Adrenal gland (tissue), 12 donors: ENCODE data around the gene FAAP100. TPM values are rescaled to one million over a fixed set of nuclear protein-coding genes. Genes with fewer than 3 reads are reported as not detected.

Experiments
- DNase-seq, 7 donors: peaks; one replicate each; pipeline ENCODE4 v3.0.0-alpha.2; 2019 to 2020
- H3K27ac ChIP-seq, 5 donors: fragments of 200-600 bp; sonication (generic) in 4 of 5; 1 replicate in 3 of 5; 2 replicates in 2 of 5; pipeline versions ENCODE4 v1.5.1 to v1.8.0; 2016 to 2020; ENCODE audit warnings: mild to moderate bottlenecking in 1 of 5
- H3K27me3 ChIP-seq: fragments of 200-600 bp; 2 replicates; pipeline ENCODE4 v1.8.0; 2021
- H3K36me3 ChIP-seq, 2 donors: fragments of 200-600 bp; replicated peaks in 1 of 2; 1 replicate in 1 of 2; 2 replicates in 1 of 2; pipeline versions ENCODE4 v1.5.1 to v1.8.0; 2018 to 2022
- H3K4me1 ChIP-seq, 2 donors: fragments of 200-600 bp; replicated peaks in 1 of 2; 1 replicate in 1 of 2; 2 replicates in 1 of 2; pipeline versions ENCODE4 v1.5.1 to v1.8.0; 2018 to 2021
- H3K4me3 ChIP-seq, 4 donors: fragments of 200-600 bp; sonication (generic) in 3 of 4; one replicate each; pipeline ENCODE4 v1.5.1; 2016 to 2018
- H3K9me3 ChIP-seq, 3 donors: fragments of 200-600 bp; sonication (generic) in 1 of 3; replicated peaks in 1 of 3; 1 replicate in 2 of 3; 2 replicates in 1 of 3; pipeline versions ENCODE4 v1.5.1 to v1.8.0; 2016 to 2021
- CTCF ChIP-seq, 6 experiments: fragments of 450-650 bp in 4 of 6; fragments of 200-600 bp in 2 of 6; sonication (generic) in 1 of 6; IDR thresholded peaks; 1 replicate in 5 of 6; 2 replicates in 1 of 6; pipeline versions ENCODE4 v1.5.1 to v1.8.0; 2016 to 2021; ENCODE audit warnings: antibody characterized with exemption in 6 of 6, mild to moderate bottlenecking in 2 of 6, moderate library complexity in 1 of 6
- POLR2A ChIP-seq, 2 donors: fragments of 450-650 bp; IDR thresholded peaks; one replicate each; pipeline ENCODE4 v1.6.1; 2017; ENCODE audit warnings: antibody characterized with exemption in 2 of 2, mild to moderate bottlenecking in 2 of 2, moderate library complexity in 1 of 2
- WGBS, 4 donors: extraction: QIAGEN DNeasy Blood & Tissue Kit in 2 of 4; methylation state at CpG; one replicate each; pipeline versions ENCODE4 v1.1.5 to v1.1.7; 2013 to 2017; 5-methylcytosine and 5-hydroxymethylcytosine counted together
- intact Hi-C, 2 donors: fragments of 100-400 bp; cut with DNase I; formaldehyde crosslinking; loops; one replicate each; pipeline versions ENCODE4 v1.14.1 to v1.15.0; 2022 to 2023
- polyA plus RNA-seq, 3 donors: library from polyadenylated mRNA; stranded (reverse); fragments of 200-250 nt in 2 of 3; fragments of 350-450 nt in 1 of 3; fragmentation: Illumina TruSeq in 1 of 3; extraction: RNeasy Lipid Tissue Mini Kit (QIAGEN cat#74804) in 1 of 3; gene quantifications; one replicate each; pipeline ENCODE4 v1.2.3, GENCODE V29; 2013 to 2014
- total RNA-seq, 9 donors: library from RNA; depleted of rRNA in 4 of 9; stranded (reverse); fragments of >200 nt in 4 of 9; fragments of 120-200 nt in 1 of 9; fragmentation: NEBNext Ultra II Directional in 1 of 9; extraction: Animal tissue kit (Norgen Biotek cat#: 25700) in 1 of 9; gene quantifications; one replicate each; pipeline versions ENCODE4 v1.1.0 to v1.2.4, GENCODE V29; 2013 to 2023
- donor health status: healthy with polysubstance abuse.
- donor health status: Bipolar disorder and iron deficiency.
- donor health status: DM: yes; HTN: yes; CAD: no.
- donor health status: DM: no; HTN: no; CAD: no.
- donor health status: DM: no; HTN: no; CAD: no.
- donor health status: DM: yes; HTN: yes; CAD: no.

FAAP100 gene
- total and polyA plus RNA-seq, 12 donors = 2.5 to 89.0 (median 31.7) TPM

- intact Hi-C loops = loop anchor here (10.0 kb wide), 1 partner anchor 93 kb away; no protein-coding TSS in a partner anchor
- Histone ChIP-seq H3K27ac (peak overlapping the region; percentile 79 to 99 (median 88)), H3K27me3 (no peaks in the 10 kb centered on the region), H3K4me3 (peak overlapping the region; percentile 48 to 95 (median 88)), H3K36me3 (peaks cover 0 to 32% of the 10 kb centered on the region in 2 donors), H3K9me3 (no peaks in the 10 kb centered on the region), H3K4me1 (peaks cover 28 to 53% of the 10 kb centered on the region in 2 donors)
- DNase-seq = peak in 6 of 7 donors; percentile 50 to 73 (median 58)
- 0 to 2% (median 0%) methylated on average over 8 to 62 of the region's 62 CpGs for WGBS, 4 donors
- TF ChIP-seq POLR2A (IDR thresholded peaks at IDR 0.05) = peak in 1 of 2 donors; percentile 6
- no peak for TF ChIP-seq CTCF (IDR thresholded peaks at IDR 0.05)
Measured at GRCh38 chr17:81511804-81512561, 40.2 kb downstream of the FAAP100 start.

DNA sequence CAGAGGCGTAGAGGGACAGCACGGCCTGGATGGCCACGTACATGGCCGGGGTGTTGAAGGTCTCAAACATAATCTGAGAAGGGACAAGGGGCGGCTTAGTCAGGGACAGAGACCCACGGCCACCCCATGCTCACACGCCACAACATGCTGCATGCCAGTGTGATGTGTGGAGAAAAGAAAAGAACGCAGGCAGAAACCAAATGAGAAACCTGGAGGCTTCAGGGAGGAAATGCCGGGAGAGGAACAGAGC lies 40.7 kb downstream of the FAAP100 start:
- Histone ChIP-seq H3K4me1 (peaks cover 26 to 50% of the 10 kb centered on the region in 2 donors), H3K9me3 (no peaks in the 10 kb centered on the region)

DNA sequence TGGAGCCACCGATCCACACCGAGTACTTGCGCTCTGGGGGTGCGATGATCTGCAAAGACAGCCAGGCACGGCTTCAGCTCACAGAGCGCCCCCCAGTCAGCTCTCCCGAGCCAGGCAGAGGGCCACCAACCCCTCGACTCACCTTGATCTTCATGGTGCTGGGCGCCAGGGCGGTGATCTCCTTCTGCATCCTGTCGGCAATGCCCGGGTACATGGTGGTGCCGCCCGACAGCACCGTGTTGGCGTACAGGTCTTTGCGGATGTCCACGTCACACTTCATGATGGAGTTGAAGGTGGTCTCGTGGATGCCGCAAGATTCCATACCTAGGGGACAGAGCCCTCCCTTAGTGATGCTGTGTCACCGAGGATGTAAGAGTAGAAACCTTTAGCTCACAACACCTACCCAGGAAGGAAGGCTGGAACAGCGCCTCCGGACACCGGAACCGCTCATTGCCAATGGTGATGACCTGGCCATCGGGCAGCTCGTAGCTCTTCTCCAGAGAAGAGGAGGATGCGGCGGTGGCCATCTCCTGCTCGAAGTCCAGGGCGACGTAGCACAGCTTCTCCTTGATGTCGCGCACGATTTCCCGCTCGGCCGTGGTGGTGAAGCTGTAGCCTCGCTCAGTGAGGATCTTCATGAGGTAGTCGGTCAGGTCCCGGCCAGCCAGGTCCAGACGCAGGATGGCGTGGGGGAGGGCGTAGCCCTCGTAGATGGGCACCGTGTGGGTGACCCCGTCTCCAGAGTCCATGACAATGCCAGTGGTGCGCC lies 41.2 kb downstream of the FAAP100 start:
- 2 to 8% (median 3%) methylated on average over 16 to 48 of the region's 48 CpGs for WGBS, 4 donors
- TF ChIP-seq POLR2A (IDR thresholded peaks at IDR 0.05) (no peak), CTCF (IDR thresholded peaks at IDR 0.05) (no peak)
- peak in 4 of 7 donors; percentile 21 to 77 (median 38) for DNase-seq
- Histone ChIP-seq H3K4me3 (peak overlapping the region; percentile 48 to 95 (median 88)), H3K27me3 (no peaks in the 10 kb centered on the region), H3K27ac (peak overlapping the region in 3 of 5 donors; percentile 24 to 99 (median 99)), H3K4me1 (peaks cover 21 to 45% of the 10 kb centered on the region in 2 donors), H3K36me3 (peaks cover 0 to 32% of the 10 kb centered on the region in 2 donors), H3K9me3 (no peaks in the 10 kb centered on the region)
- intact Hi-C loops = loop anchor here (10.0 kb wide), 1 partner anchor 94 kb away; no protein-coding TSS in a partner anchor

More for the DNA sequence above, 40.7 kb downstream of the FAAP100 start:
- intact Hi-C loops = loop anchor here (10.0 kb wide), 1 partner anchor 93 kb away; no protein-coding TSS in a partner anchor
- H3K27me3 ChIP-seq = no peaks in the 10 kb centered on the region
- peaks cover 0 to 32% of the 10 kb centered on the region in 2 donors for H3K36me3 ChIP-seq
- no peak for DNase-seq
- 1 to 4% (median 2%) methylated on average over 9 of the region's 9 CpGs for WGBS, 4 donors
- peak overlapping the region; percentile 48 to 95 (median 88) for H3K4me3 ChIP-seq
- peak overlapping the region in 4 of 5 donors; percentile 24 to 99 (median 94) for H3K27ac ChIP-seq
- TF ChIP-seq POLR2A (IDR thresholded peaks at IDR 0.05) (no peak), CTCF (IDR thresholded peaks at IDR 0.05) (no peak)
